Panc1 (cell line): ENCODE measurements around the gene ATF3. TPM values are rescaled to one million over a fixed set of nuclear protein-coding genes. Genes with fewer than 3 reads are reported as not detected.

Source experiments
- ATAC-seq: fragments of 200-7000 bp; cut with Tn5 transposase; 2 replicates; pipeline ENCODE4 v1.9.1; 2020; ENCODE audit warnings: mild to moderate bottlenecking, moderate library complexity
- BruUV-seq: library from RNA; stranded (reverse); fragments of 400-500 nt; replicated peaks from 2 replicates; lab custom pipeline; 2021; lab: Mats Ljungman, UMichigan
- CTCF ChIA-PET: fragments of 300-600 bp; sonication (Branson Sonifier 250); formaldehyde crosslinking; loops from one replicate; lab custom pipeline; 2022; ENCODE audit warnings: antibody characterized with exemption; lab: Charles Lee
- POLR2A ChIA-PET: fragments of 300-600 bp; sonication (Branson Sonifier 250); formaldehyde crosslinking; loops from one replicate; lab custom pipeline; 2022; ENCODE audit warnings: antibody characterized with exemption; lab: Charles Lee
- DNase-seq: peaks from one replicate; pipeline ENCODE4 v3.0.0-alpha.2; 2010; ENCODE audit warnings: low read depth, low spot score
- H3K27ac ChIP-seq: 2 replicates; pipeline ENCODE4 v1.5.1; 2011; ENCODE audit warnings: mild to moderate bottlenecking, low read length, inconsistent platforms
- H3K27me3 ChIP-seq: fragments of 200-500 bp; sonication (Bioruptor generic); 2 replicates; pipeline ENCODE4 v1.6.0; 2014; ENCODE audit warnings: low read length, inconsistent platforms; ENCODE audit not compliant: control insufficient read depth, insufficient read depth
- H3K36me3 ChIP-seq: fragments of 200-500 bp; sonication (Bioruptor generic); 2 replicates; pipeline ENCODE4 v1.5.1; 2014; ENCODE audit warnings: inconsistent platforms, mild to moderate bottlenecking, low read length, moderate library complexity; ENCODE audit not compliant: control insufficient read depth, insufficient read depth
- H3K4me1 ChIP-seq: 2 replicates; pipeline ENCODE4 v1.5.1; 2011; ENCODE audit warnings: inconsistent platforms, mild to moderate bottlenecking, low read length, moderate library complexity; ENCODE audit not compliant: control insufficient read depth, insufficient read depth
- H3K4me3 ChIP-seq, 2 experiments: 2 replicates each; pipeline ENCODE4 v1.5.1; 2011 to 2012; ENCODE audit warnings: low read depth in 2 of 2, low read length in 2 of 2, mild to moderate bottlenecking in 2 of 2, inconsistent platforms in 1 of 2, moderate library complexity in 1 of 2
- H3K9me3 ChIP-seq: fragments of 200-500 bp; sonication (Bioruptor generic); 2 replicates; pipeline ENCODE4 v1.5.1; 2014; ENCODE audit warnings: low read depth, mild to moderate bottlenecking, inconsistent platforms, low read length, moderate library complexity; ENCODE audit not compliant: control insufficient read depth, insufficient read depth
- CTCF ChIP-seq: fragments of 450-650 bp; IDR thresholded peaks from 2 replicates; pipeline ENCODE4 v1.5.1; 2017; ENCODE audit warnings: mild to moderate bottlenecking
- POLR2AphosphoS5 ChIP-seq: IDR thresholded peaks from 2 replicates; pipeline ENCODE4 v1.6.1; 2012; ENCODE audit warnings: mild to moderate bottlenecking, low read depth, low read length, moderate library complexity
- REST ChIP-seq, 2 experiments: IDR thresholded peaks; 2 replicates each; pipeline ENCODE4 v1.6.1; 2011 to 2012; ENCODE audit warnings: low read depth in 2 of 2, control low read depth in 1 of 2, low read length in 1 of 2, mild to moderate bottlenecking in 1 of 2, moderate library complexity in 1 of 2; ENCODE audit not compliant: insufficient read depth in 1 of 2
- SIN3A ChIP-seq: IDR thresholded peaks from 2 replicates; pipeline ENCODE4 v1.6.1; 2012; ENCODE audit warnings: low read depth, mild to moderate bottlenecking, low read length, moderate library complexity, borderline replicate concordance; ENCODE audit not compliant: insufficient read depth
- TCF7L2 ChIP-seq: IDR thresholded peaks from 2 replicates; pipeline ENCODE4 v1.6.1; 2011; ENCODE audit warnings: mild to moderate bottlenecking, low read depth, low read length, inconsistent platforms
- in situ Hi-C: cut with HindIII; loops from 2 replicates; pipeline ENCODE4 v1.10.0; 2016; ENCODE audit warnings: low sequenced_read_pairs, low pct_unique_long_range_greater_than_20kb
- intact Hi-C: fragments of 100-400 bp; cut with micrococcal nuclease; formaldehyde crosslinking; loops from one replicate; pipeline ENCODE4 v1.10.0; 2022; ENCODE audit not compliant: unreplicated experiment
- total RNA-seq: library from RNA; stranded (reverse); gene quantifications from one replicate; pipeline ENCODE4 v1.2.1, GENCODE V29; 2021; ENCODE audit not compliant: unreplicated experiment

Gene ATF3
- total RNA-seq, 1 experiment from 2014 or later = 13.3 TPM

DNA sequence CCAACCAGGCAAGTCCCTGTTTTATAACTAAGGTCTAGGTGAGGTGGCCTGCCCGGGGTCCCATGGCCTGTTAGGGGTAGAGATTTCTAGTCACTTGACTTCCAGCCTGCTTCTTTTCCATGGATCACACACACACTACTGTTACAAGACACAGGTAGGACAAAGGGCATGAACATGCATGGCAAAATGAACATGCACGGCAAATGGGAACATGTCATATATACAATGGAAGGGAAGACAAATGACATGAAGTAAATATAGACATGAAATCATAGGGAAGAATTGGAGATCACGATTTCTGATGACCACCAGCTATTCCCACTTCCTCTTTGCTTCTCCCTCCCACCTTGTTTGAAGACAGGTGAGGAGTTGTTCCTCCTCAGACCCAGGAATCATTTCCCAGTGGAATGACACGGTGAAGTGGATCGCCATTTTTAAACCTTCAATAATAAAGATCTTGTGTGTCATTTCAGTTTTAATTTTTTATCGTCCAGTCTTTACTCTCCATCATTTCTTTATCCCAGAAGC lies 47.6 kb upstream of the ATF3 start:
- TF ChIP-seq REST (IDR thresholded peaks at IDR 0.05; ENCODE audit: insufficient read depth in 1 of 2, low read depth in 2 of 2, low read length in 1 of 2) (no peak), SIN3A (no peak), CTCF (no peak), TCF7L2 (no peak), POLR2AphosphoS5 (no peak)
- ATAC-seq (no peak), DNase-seq (no peak)
- Histone ChIP-seq H3K36me3 (no peaks in the 10 kb centered on the region), H3K4me3 (peak overlapping the region in 1 of 2 experiments; percentile 5; a peak in 1 of 4 replicates), H3K27ac (peak overlapping the region; percentile 54), H3K9me3 (no peaks in the 10 kb centered on the region), H3K27me3 (no peaks in the 10 kb centered on the region), H3K4me1 (peaks cover 14% of the 10 kb centered on the region; the same call in 1 of the 2 replicates)
- ChIA-PET CTCF (no interaction called here), POLR2A (no interaction called here)
- in situ Hi-C loops = no loop called here
- intact Hi-C loops = no loop called here
- no TSS peak for BruUV-seq

DNA sequence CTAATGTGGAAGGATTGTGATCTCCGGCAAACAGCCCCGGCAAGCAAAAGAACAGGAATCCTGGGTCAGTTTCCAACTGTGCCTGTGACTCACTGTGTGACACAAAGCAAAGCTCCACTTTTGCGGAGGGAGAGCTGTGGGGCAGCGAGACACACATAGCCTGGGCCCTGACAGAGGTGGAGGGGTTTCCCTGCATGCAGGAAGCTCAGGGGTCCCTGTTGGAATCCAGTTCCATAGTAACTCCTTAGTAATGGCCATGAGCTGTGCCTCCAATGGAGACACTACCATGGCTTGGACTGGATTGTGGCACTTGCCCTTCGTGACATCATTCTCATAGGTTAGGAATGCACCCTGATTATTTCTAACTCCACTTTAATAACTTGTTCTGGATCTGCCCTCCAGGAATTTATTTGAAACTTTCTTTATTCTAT lies 47.0 kb upstream of the ATF3 start:
- in situ Hi-C loops = no loop called here
- CTCF ChIA-PET = no interaction called here
- Histone ChIP-seq H3K27me3 (no peaks in the 10 kb centered on the region), H3K36me3 (no peaks in the 10 kb centered on the region), H3K27ac (peak overlapping the region; percentile 54), H3K9me3 (no peaks in the 10 kb centered on the region), H3K4me1 (peaks cover 19% of the 10 kb centered on the region), H3K4me3 (peak overlapping the region in 1 of 2 experiments; percentile 5; a peak in 1 of 4 replicates)
- no TSS peak for BruUV-seq
- no peak for TF ChIP-seq CTCF
- POLR2A ChIA-PET = no interaction called here
- peak; percentile 48 for DNase-seq
- intact Hi-C loops = no loop called here
- peak; percentile 69 for ATAC-seq
